ENCODE measurements around the gene TMEM242.

The TMEM242 gene

GRCh38 chr6:157280157-157280556 is 43.2 kb downstream of the TMEM242 start:
- TF ChIP-seq CTCF (IDR thresholded peaks at IDR 0.05) = no peak

GRCh38 chr6:157278171-157278570 is 45.1 kb downstream of the TMEM242 start:
- TF ChIP-seq CTCF (IDR thresholded peaks at IDR 0.05) = no peak

- TF ChIP-seq CTCF (IDR thresholded peaks at IDR 0.05) = no peak
These were observed 46.6 kb downstream of the TMEM242 start for GRCh38 chr6:157276731-157277130.

GRCh38 chr6:157276134-157276532 is 47.2 kb downstream of the TMEM242 start:
- TF ChIP-seq CTCF (IDR thresholded peaks at IDR 0.05) = no peak

- peak; percentile 86 for TF ChIP-seq CTCF (IDR thresholded peaks at IDR 0.05)
These were observed 48.7 kb downstream of the TMEM242 start for GRCh38 chr6:157274471-157275226.

GRCh38 chr6:157273756-157274470 is 49.4 kb downstream of the TMEM242 start:
- no peak for TF ChIP-seq CTCF (IDR thresholded peaks at IDR 0.05)

GRCh38 chr6:157272866-157273755 is 50.2 kb downstream of the TMEM242 start:
- TF ChIP-seq CTCF (IDR thresholded peaks at IDR 0.05) = no peak

All from LNCAP (cell line).